Mesenchymal stem cell (in vitro differentiated cells and primary cell): ENCODE results near the gene KIRREL3.
"Not testable (repeated sequence)": the region's sequence is repeated elsewhere in the genome, so short reads cannot be mapped to it uniquely, and the experiment has no call there.

ENCODE experiments used
- DNase-seq: peaks from one replicate; pipeline ENCODE4 v3.0.0-alpha.2; 2013
- H2AFZ ChIP-seq: one replicate; pipeline ENCODE4 v1.6.1; 2013; ENCODE audit warnings: low read depth, mild to moderate bottlenecking, control low read depth, inconsistent platforms, low read length, moderate library complexity
- H2AK5ac ChIP-seq: 2 replicates; pipeline ENCODE4 v1.6.1; 2013; ENCODE audit warnings: low read length, moderate library complexity, mild to moderate bottlenecking, inconsistent platforms; ENCODE audit not compliant: severe bottlenecking
- H2BK120ac ChIP-seq: one replicate; pipeline ENCODE4 v1.6.1; 2013; ENCODE audit warnings: low read depth, mild to moderate bottlenecking, inconsistent platforms, low read length, moderate library complexity
- H2BK12ac ChIP-seq, 2 experiments: one replicate each; pipeline ENCODE4 v1.6.1; 2013; ENCODE audit warnings: inconsistent platforms in 2 of 2, low read length in 2 of 2, mild to moderate bottlenecking in 2 of 2, moderate library complexity in 2 of 2, control low read depth in 1 of 2
- H2BK15ac ChIP-seq: one replicate; pipeline ENCODE4 v1.6.1; 2013; ENCODE audit warnings: mild to moderate bottlenecking, low read depth, inconsistent platforms; ENCODE audit not compliant: poor library complexity, severe bottlenecking
- H2BK5ac ChIP-seq: 2 replicates; pipeline ENCODE4 v1.6.1; 2013; ENCODE audit warnings: low read depth, mild to moderate bottlenecking, low read length, control low read depth, inconsistent platforms; ENCODE audit not compliant: poor library complexity, severe bottlenecking
- H3K14ac ChIP-seq, 2 experiments: one replicate each; pipeline ENCODE4 v1.6.1; 2013; ENCODE audit warnings: inconsistent platforms in 2 of 2, low read length in 2 of 2, control low read depth in 1 of 2, mild to moderate bottlenecking in 1 of 2, moderate library complexity in 1 of 2
- H3K18ac ChIP-seq, 2 experiments: one replicate each; pipeline ENCODE4 v1.6.1; 2013; ENCODE audit warnings: inconsistent platforms in 2 of 2, low read length in 2 of 2, control low read depth in 1 of 2, low read depth in 1 of 2, mild to moderate bottlenecking in 1 of 2
- H3K23ac ChIP-seq, 2 experiments: one replicate each; pipeline ENCODE4 v1.6.1; 2013; ENCODE audit warnings: inconsistent platforms in 2 of 2, low read length in 2 of 2, mild to moderate bottlenecking in 2 of 2, moderate library complexity in 2 of 2, control low read depth in 1 of 2
- H3K27ac ChIP-seq: 2 replicates; pipeline ENCODE4 v1.5.1; 2013; ENCODE audit warnings: mild to moderate bottlenecking, moderate library complexity, low read length, control low read depth, inconsistent platforms; ENCODE audit not compliant: poor library complexity, severe bottlenecking
- H3K27me3 ChIP-seq, 2 experiments: 2 replicates each; pipeline versions ENCODE4 v1.6.1 to v1.7.0; 2013; ENCODE audit warnings: low read length in 2 of 2, mild to moderate bottlenecking in 2 of 2, moderate library complexity in 2 of 2, control low read depth in 1 of 2, inconsistent platforms in 1 of 2; ENCODE audit not compliant: control insufficient read depth in 1 of 2, insufficient read depth in 1 of 2
- H3K36me3 ChIP-seq, 2 experiments: 2 replicates each; pipeline versions ENCODE4 v1.6.1 to v1.7.0; 2013; ENCODE audit warnings: low read length in 2 of 2, control low read depth in 1 of 2, inconsistent platforms in 1 of 2, low read depth in 1 of 2, mild to moderate bottlenecking in 1 of 2; ENCODE audit not compliant: insufficient read depth in 2 of 2, control insufficient read depth in 1 of 2
- H3K4ac ChIP-seq, 2 experiments: one replicate each; pipeline ENCODE4 v1.6.1; 2013; ENCODE audit warnings: inconsistent platforms in 2 of 2, low read length in 2 of 2, mild to moderate bottlenecking in 2 of 2, moderate library complexity in 2 of 2, control low read depth in 1 of 2, low read depth in 1 of 2
- H3K4me1 ChIP-seq: 2 replicates; pipeline ENCODE4 v1.6.1; 2013; ENCODE audit warnings: low read depth, low read length, control low read depth; ENCODE audit not compliant: control insufficient read depth, insufficient read depth
- H3K4me2 ChIP-seq: 2 replicates; pipeline ENCODE4 v1.6.1; 2013; ENCODE audit warnings: low read length, mild to moderate bottlenecking, inconsistent platforms; ENCODE audit not compliant: poor library complexity, severe bottlenecking
- H3K4me3 ChIP-seq, 2 experiments: 2 replicates each; pipeline versions ENCODE4 v1.5.1 to v1.7.0; 2013; ENCODE audit warnings: low read length in 2 of 2, mild to moderate bottlenecking in 2 of 2, control low read depth in 1 of 2, low read depth in 1 of 2; ENCODE audit not compliant: insufficient read depth in 1 of 2
- H3K79me1 ChIP-seq: replicated peaks from 2 replicates; pipeline ENCODE4 v1.6.1; 2013; ENCODE audit warnings: mild to moderate bottlenecking, control low read depth, low read length, inconsistent platforms; ENCODE audit not compliant: poor library complexity, severe bottlenecking
- H3K9ac ChIP-seq: 2 replicates; pipeline ENCODE4 v1.7.0; 2013; ENCODE audit warnings: mild to moderate bottlenecking, low read length, moderate library complexity
- H3K9me3 ChIP-seq: 2 replicates; pipeline ENCODE4 v1.7.0; 2013; ENCODE audit warnings: mild to moderate bottlenecking, low read length; ENCODE audit not compliant: control insufficient read depth
- H4K8ac ChIP-seq: one replicate; pipeline ENCODE4 v1.6.1; 2013; ENCODE audit warnings: inconsistent platforms, mild to moderate bottlenecking, low read length, moderate library complexity
- H4K91ac ChIP-seq: one replicate; pipeline ENCODE4 v1.6.1; 2013; ENCODE audit warnings: mild to moderate bottlenecking, low read length, inconsistent platforms
- WGBS: methylation state at CpG from one replicate; pipeline ENCODE4 v1.1.7; 2013; ENCODE audit warnings: mixed read lengths; 5-methylcytosine and 5-hydroxymethylcytosine counted together

KIRREL3 gene

GRCh38 chr11:126952533-126952932 lies 48.0 kb downstream of the KIRREL3 start:
- H3K27me3 ChIP-seq, H3K9me3 ChIP-seq, H3K27ac ChIP-seq, H2AK5ac ChIP-seq, H4K8ac ChIP-seq, H4K91ac ChIP-seq, H2BK15ac ChIP-seq, H3K18ac ChIP-seq, H2BK12ac ChIP-seq, H2AFZ ChIP-seq, H2BK5ac ChIP-seq, H3K23ac ChIP-seq, H3K4me3 ChIP-seq, H3K4me2 ChIP-seq, DNase-seq, H3K14ac ChIP-seq, H3K9ac ChIP-seq, H2BK120ac ChIP-seq, H3K4ac ChIP-seq, H3K36me3 ChIP-seq: not testable (repeated sequence)
- Histone ChIP-seq H3K79me1 (peaks cover 27% of the 10 kb centered on the region), H3K4me1 (peaks cover 11% of the 10 kb centered on the region)
- 100% methylated on average over 2 of the region's 2 CpGs for WGBS

- Histone ChIP-seq H3K27ac (no peak overlapping the region), H3K4ac (no peak overlapping the region), H3K9me3 (no peaks in the 10 kb centered on the region), H4K8ac (no peak overlapping the region), H2BK15ac (no peak overlapping the region), H3K79me1 (peaks cover 21% of the 10 kb centered on the region), H2BK12ac (no peak overlapping the region), H3K4me2 (no peak overlapping the region), H4K91ac (no peak overlapping the region), H2BK5ac (no peak overlapping the region), H2BK120ac (no peak overlapping the region), H3K36me3 (no peaks in the 10 kb centered on the region), H3K9ac (no peak overlapping the region), H3K4me1 (peaks cover 8% of the 10 kb centered on the region), H2AK5ac (no peak overlapping the region), H2AFZ (no peak overlapping the region), H3K4me3 (no peak overlapping the region), H3K27me3 (peaks cover 0 to 3% of the 10 kb centered on the region in 2 experiments), H3K14ac (no peak overlapping the region), H3K18ac (no peak overlapping the region), H3K23ac (no peak overlapping the region)
- 61% methylated on average over 3 of the region's 3 CpGs for WGBS
- DNase-seq: no peak
These were observed 49.1 kb downstream of the KIRREL3 start for GRCh38 chr11:126951465-126951864.

GRCh38 chr11:126949066-126949891 lies 51.3 kb downstream of the KIRREL3 start:
- no peak overlapping the region for H2AFZ ChIP-seq
- H3K9me3 ChIP-seq: no peaks in the 10 kb centered on the region
- H3K23ac ChIP-seq: no peak overlapping the region
- no peak overlapping the region for H2BK12ac ChIP-seq
- H3K27me3 ChIP-seq: no peaks in the 10 kb centered on the region
- H3K14ac ChIP-seq: no peak overlapping the region
- no peak overlapping the region for H4K91ac ChIP-seq
- H4K8ac ChIP-seq: no peak overlapping the region
- no peak overlapping the region for H2BK15ac ChIP-seq
- H3K79me1 ChIP-seq: peaks cover 17% of the 10 kb centered on the region
- peak overlapping the region; percentile 91 for H2AK5ac ChIP-seq
- H2BK120ac ChIP-seq: no peak overlapping the region
- H3K4ac ChIP-seq: no peak overlapping the region
- no peak overlapping the region for H3K9ac ChIP-seq
- H3K4me1 ChIP-seq: peaks cover 8% of the 10 kb centered on the region
- no peak overlapping the region for H3K18ac ChIP-seq
- peak overlapping the region; percentile 17 for H3K4me2 ChIP-seq
- peak overlapping the region; percentile 32 for H2BK5ac ChIP-seq
- H3K36me3 ChIP-seq: no peaks in the 10 kb centered on the region
- DNase-seq: no peak
- H3K27ac ChIP-seq: peak overlapping the region; percentile 83
- WGBS: 68% methylated on average over 6 of the region's 6 CpGs
- H3K4me3 ChIP-seq: no peak overlapping the region

- Histone ChIP-seq H2AFZ (no peak overlapping the region), H3K9ac (no peak overlapping the region), H3K27me3 (no peaks in the 10 kb centered on the region), H3K14ac (no peak overlapping the region), H3K27ac (peak overlapping the region; percentile 81), H2BK5ac (no peak overlapping the region), H2BK12ac (no peak overlapping the region), H3K4ac (no peak overlapping the region), H2BK15ac (no peak overlapping the region), H3K23ac (no peak overlapping the region), H3K18ac (no peak overlapping the region), H3K4me2 (no peak overlapping the region), H3K36me3 (no peaks in the 10 kb centered on the region), H3K4me3 (no peak overlapping the region), H4K91ac (no peak overlapping the region), H2AK5ac (no peak overlapping the region), H3K9me3 (no peaks in the 10 kb centered on the region), H3K4me1 (peaks cover 8% of the 10 kb centered on the region), H4K8ac (no peak overlapping the region), H2BK120ac (no peak overlapping the region), H3K79me1 (peaks cover 17% of the 10 kb centered on the region)
- no peak for DNase-seq
- WGBS: no CpG with 5 or more reads among the region's 1 CpG
These were observed 52.0 kb downstream of the KIRREL3 start for GRCh38 chr11:126948563-126948962.
